ENCODE results near the gene LRRC46. TPM values are rescaled to one million over a fixed set of nuclear protein-coding genes. Genes with fewer than 3 reads are reported as not detected.

Gene LRRC46, protein sequence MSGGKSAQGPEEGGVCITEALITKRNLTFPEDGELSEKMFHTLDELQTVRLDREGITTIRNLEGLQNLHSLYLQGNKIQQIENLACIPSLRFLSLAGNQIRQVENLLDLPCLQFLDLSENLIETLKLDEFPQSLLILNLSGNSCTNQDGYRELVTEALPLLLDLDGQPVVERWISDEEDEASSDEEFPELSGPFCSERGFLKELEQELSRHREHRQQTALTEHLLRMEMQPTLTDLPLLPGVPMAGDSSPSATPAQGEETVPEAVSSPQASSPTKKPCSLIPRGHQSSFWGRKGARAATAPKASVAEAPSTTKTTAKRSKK
- total RNA-seq (0.20 TPM), polyA plus RNA-seq (under 1 TPM; 0.11 to 0.48 (median 0.21) TPM)

DNA sequence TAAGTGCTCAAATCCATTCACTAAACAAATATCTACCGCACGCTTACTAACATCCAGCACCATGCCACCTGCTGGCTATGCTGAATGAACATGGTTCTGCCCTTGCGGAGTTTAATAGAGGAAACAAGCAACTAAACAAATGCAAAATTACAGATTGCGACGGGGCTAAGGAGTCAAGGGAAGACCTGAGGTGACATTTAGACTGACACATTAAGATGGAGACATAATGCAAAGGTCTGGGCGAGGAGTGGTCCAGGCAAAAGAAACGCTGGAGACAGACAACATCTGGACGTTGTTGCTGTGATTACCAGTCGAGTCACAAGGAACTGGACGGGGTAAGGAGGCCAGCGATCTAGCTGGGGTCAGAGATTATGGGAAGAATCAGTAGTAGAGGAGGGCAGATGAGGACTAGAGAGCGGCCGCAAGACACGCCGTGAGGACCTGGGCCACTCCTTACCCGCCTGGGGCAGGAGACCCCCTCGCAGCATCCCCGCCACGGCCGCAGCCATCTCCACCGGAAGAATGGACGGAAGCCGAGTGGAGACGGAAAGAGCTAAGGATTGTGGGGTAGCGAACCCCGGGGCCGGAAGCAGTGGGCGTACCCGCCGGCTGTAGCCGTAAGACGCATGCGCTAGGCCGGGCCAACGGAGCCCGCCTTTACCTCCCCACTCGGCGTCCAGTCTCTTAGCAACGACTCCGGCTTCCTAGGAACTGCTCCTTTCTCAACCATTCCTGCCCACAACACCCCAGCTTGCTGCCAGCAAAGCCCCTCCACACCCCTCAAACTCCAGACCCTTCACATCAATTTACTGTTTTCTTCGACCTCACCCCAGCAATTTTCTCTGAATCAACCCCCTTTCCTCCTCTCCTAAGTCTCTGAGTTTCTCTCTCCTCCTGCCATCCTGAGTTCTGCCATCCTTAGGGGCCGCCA lies at the start of gene LRRC46, which contains the start of gene MRPL10:
Gene LRRC46, plus strand, starts transcription at position 668 of the 931 bp plus-strand sequence. CDS start 320 bp downstream, outside the sequence.
Gene MRPL10, minus strand, starts transcription at position 539 of the 931 bp plus-strand sequence. Its CDS starts 30 bp downstream, at position 509.
- DNase-seq (peak; percentile 85 to 94 (median 90)), ATAC-seq (ENCODE audit: low read depth in 2 of 2) (peak; percentile 88 to 91)
- peak within 1 kb of the TSS; percentile 76 for H3K27ac ChIP-seq (ENCODE audit: insufficient read depth, low read length, poor library complexity, severe bottlenecking)
- H3K9me3 ChIP-seq (ENCODE audit: control insufficient read depth in 2 of 2, low read length in 2 of 2) = no peaks in the 10 kb centered on the region
- Mint-ChIP-seq H3K4me1 (peaks cover 11 to 69% (median 37%) of the 10 kb centered on the region in 4 donors), H3K27me3 (peaks cover 12% of the 10 kb centered on the region), H3K4me3 (peak within 1 kb of the TSS; percentile 96 to 98 (median 98)), H3K36me3 (peaks cover 15% of the 10 kb centered on the region), H3K9me3 (peaks cover 0 to 1% (median 0%) of the 10 kb centered on the region in 7 donors), H3K27ac (peak within 1 kb of the TSS; percentile 88 to 98 (median 98))
- H3K36me3 ChIP-seq (ENCODE audit: control insufficient read depth, insufficient read depth, low read length) = peaks cover 14% of the 10 kb centered on the region
- no peaks in the 10 kb centered on the region for H3K27me3 ChIP-seq (ENCODE audit: control insufficient read depth, insufficient read depth, low read length)
- peaks cover 27% of the 10 kb centered on the region for H3K4me1 ChIP-seq (ENCODE audit: control insufficient read depth, insufficient read depth, low read length, poor library complexity, severe bottlenecking)
- peak within 1 kb of the TSS; percentile 99 for H3K4me3 ChIP-seq (ENCODE audit: low read depth, low read length)

DNA sequence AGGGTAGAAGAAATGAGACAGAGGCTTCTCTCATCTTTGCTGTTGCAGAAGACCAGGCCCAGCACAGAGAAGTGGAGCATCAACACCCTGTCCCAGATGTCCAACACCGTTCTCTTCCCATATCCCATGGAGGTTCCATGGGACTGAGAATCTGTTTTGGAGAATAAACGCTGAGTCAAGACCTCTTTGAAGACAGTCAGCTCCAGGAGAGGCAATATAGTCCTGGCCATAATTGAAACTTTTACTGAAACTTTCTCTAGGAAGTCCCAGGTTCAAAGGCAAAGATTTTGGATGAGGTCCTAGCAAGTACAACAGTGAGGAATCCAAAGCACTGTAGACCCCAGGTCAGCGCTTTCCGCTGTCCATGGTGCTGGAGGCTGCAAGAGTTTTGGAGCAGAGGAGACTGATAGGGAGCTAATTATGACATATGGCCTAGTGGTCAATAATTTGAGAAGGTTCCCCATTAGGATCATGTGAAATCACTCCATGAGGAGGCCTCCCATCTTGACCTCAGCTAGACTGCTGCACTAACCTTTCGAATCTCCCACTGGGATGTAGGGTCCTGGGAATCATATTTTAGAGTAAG lies 45.8 kb upstream of the LRRC46 start:
- Mint-ChIP-seq H3K4me3 (no peak overlapping the region), H3K36me3 (no peaks in the 10 kb centered on the region), H3K27me3 (peaks cover 50% of the 10 kb centered on the region), H3K9me3 (peaks cover 0 to 2% (median 0%) of the 10 kb centered on the region in 7 donors), H3K4me1 (peaks cover 0 to 9% (median 3%) of the 10 kb centered on the region in 4 donors), H3K27ac (no peak overlapping the region)
- no peak for ATAC-seq (ENCODE audit: low read depth in 2 of 2)
- H3K4me3 ChIP-seq (ENCODE audit: low read depth, low read length) = no peak overlapping the region
- H3K4me1 ChIP-seq (ENCODE audit: control insufficient read depth, insufficient read depth, low read length, poor library complexity, severe bottlenecking) = peaks cover 8% of the 10 kb centered on the region
- H3K36me3 ChIP-seq (ENCODE audit: control insufficient read depth, insufficient read depth, low read length) = no peaks in the 10 kb centered on the region
- H3K9me3 ChIP-seq (ENCODE audit: control insufficient read depth in 2 of 2, low read length in 2 of 2) = no peaks in the 10 kb centered on the region
- H3K27me3 ChIP-seq (ENCODE audit: control insufficient read depth, insufficient read depth, low read length) = peaks cover 21% of the 10 kb centered on the region
- no peak overlapping the region for H3K27ac ChIP-seq (ENCODE audit: insufficient read depth, low read length, poor library complexity, severe bottlenecking)
- peak in 1 of 3 donors; percentile 9 for DNase-seq

DNA sequence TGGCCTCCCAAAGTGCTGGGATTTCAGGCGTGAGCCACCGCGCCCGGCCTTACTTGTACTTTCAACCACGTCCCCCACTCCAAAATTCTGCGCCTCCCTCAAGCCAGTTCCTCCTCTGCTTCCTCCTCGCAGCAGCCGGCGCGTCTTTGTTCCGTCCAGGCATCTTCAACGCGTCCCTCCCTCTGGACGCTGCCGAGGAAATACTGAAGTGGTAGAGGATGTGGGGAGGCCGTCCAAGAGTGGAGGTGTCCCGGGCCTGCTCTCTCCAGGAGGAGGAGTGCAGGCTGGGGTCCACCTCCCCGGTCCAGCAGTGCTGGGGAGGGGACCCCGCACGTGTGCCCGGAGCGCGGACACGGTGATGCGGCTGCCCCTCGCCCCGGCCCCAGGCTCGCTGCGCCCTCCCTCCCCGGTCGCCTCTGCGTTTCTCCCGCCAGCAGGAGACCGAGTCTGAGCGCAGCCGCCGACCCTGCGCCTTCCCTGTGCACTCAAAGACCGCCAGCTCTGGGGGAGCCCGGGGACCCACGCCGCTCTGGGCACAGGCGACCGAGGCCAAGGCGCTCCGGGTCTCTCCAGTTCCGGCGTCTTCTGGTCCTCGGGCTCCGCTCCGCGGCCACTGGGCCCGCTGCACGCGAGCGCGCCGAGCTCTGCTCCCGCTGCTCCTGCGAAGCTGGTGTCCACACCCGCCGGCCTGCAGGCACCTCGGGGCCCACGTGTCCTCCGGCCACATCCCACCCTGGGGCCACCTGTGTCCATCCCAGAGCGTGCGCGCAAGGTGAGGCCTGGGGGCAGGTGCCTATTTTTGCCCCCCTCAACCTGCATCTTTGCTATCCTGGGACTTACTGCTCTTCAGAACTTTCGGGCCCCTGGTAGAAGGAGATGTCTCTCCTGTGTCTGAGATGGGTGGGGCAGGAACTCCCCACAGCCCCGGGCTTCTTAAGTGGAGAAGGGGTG lies 41.6 kb upstream of the LRRC46 start:
- no peaks in the 10 kb centered on the region for H3K36me3 Mint-ChIP-seq
- no peak overlapping the region for H3K4me3 ChIP-seq (ENCODE audit: low read depth, low read length)
- peak overlapping the region in 3 of 4 donors; percentile 47 to 68 (median 62) for H3K4me3 Mint-ChIP-seq
- no peaks in the 10 kb centered on the region for H3K36me3 ChIP-seq (ENCODE audit: control insufficient read depth, insufficient read depth, low read length)
- H3K4me1 ChIP-seq (ENCODE audit: control insufficient read depth, insufficient read depth, low read length, poor library complexity, severe bottlenecking) = peaks cover 8% of the 10 kb centered on the region
- ATAC-seq (ENCODE audit: low read depth in 2 of 2) (peak; percentile 73 to 74), DNase-seq (peak in 2 of 3 donors; percentile 30 to 64)
- peaks cover 81% of the 10 kb centered on the region for H3K27me3 Mint-ChIP-seq
- no peak overlapping the region for H3K27ac Mint-ChIP-seq
- peaks cover 0 to 11% (median 5%) of the 10 kb centered on the region in 4 donors for H3K4me1 Mint-ChIP-seq
- H3K27ac ChIP-seq (ENCODE audit: insufficient read depth, low read length, poor library complexity, severe bottlenecking) = no peak overlapping the region
- H3K9me3 Mint-ChIP-seq = peaks cover 0 to 3% (median 0%) of the 10 kb centered on the region in 7 donors
- no peaks in the 10 kb centered on the region for H3K9me3 ChIP-seq (ENCODE audit: control insufficient read depth in 2 of 2, low read length in 2 of 2)
- H3K27me3 ChIP-seq (ENCODE audit: control insufficient read depth, insufficient read depth, low read length) = peaks cover 36% of the 10 kb centered on the region

DNA sequence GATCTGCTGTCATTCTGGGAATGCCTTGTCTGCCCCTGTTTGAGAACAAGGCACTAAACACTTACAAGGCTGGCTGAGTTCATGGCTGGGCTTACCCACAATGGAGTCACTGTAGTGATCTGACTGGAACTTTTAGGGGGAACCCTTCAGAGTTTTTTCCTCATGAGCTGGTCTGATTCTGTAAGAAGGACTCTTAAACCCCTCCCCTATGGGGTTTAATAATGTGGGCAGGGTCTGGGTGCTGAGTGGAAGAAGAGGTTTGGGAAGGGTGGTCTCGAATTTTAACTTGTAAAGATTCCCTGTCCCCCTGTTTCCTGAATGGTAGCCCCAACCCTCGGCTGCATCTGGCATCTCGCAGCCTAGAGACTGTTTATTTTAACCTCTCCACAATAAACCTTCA lies 40.4 kb upstream of the LRRC46 start:
- no peak overlapping the region for H3K4me3 ChIP-seq (ENCODE audit: low read depth, low read length)

DNA sequence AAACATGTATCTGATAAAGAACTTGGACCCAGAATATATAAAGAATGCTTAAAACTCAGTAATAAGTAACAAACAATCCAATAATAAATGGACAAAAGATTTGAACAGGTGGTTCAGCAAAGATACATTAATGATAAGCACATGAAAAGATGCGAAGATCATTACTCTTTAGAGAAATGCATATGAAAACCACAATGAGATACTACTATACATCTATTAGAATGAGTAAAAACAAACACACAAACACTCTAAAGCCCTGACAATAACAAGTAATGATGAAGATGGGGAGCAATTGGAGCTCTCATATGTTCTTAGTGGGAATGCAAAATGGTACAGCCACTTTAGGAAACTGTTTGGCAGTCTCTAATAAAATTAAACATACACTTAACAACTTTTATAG lies 39.0 kb upstream of the LRRC46 start:
- peaks cover 8% of the 10 kb centered on the region for H3K4me1 ChIP-seq (ENCODE audit: control insufficient read depth, insufficient read depth, low read length, poor library complexity, severe bottlenecking)
- Mint-ChIP-seq H3K27me3 (peaks cover 72% of the 10 kb centered on the region), H3K4me3 (no peak overlapping the region), H3K27ac (no peak overlapping the region), H3K9me3 (peaks cover 0 to 3% (median 0%) of the 10 kb centered on the region in 7 donors), H3K36me3 (no peaks in the 10 kb centered on the region), H3K4me1 (peaks cover 0 to 11% (median 5%) of the 10 kb centered on the region in 4 donors)
- no peak for ATAC-seq (ENCODE audit: low read depth in 2 of 2)
- peaks cover 30% of the 10 kb centered on the region for H3K27me3 ChIP-seq (ENCODE audit: control insufficient read depth, insufficient read depth, low read length)
- no peak overlapping the region for H3K4me3 ChIP-seq (ENCODE audit: low read depth, low read length)
- no peak for DNase-seq
- no peaks in the 10 kb centered on the region for H3K36me3 ChIP-seq (ENCODE audit: control insufficient read depth, insufficient read depth, low read length)
- no peak overlapping the region for H3K27ac ChIP-seq (ENCODE audit: insufficient read depth, low read length, poor library complexity, severe bottlenecking)
- H3K9me3 ChIP-seq (ENCODE audit: control insufficient read depth in 2 of 2, low read length in 2 of 2) = no peaks in the 10 kb centered on the region

More for the DNA sequence above, 40.4 kb upstream of the LRRC46 start:
- H3K27ac ChIP-seq (ENCODE audit: insufficient read depth, low read length, poor library complexity, severe bottlenecking) = no peak overlapping the region
- H3K27me3 Mint-ChIP-seq = peaks cover 78% of the 10 kb centered on the region
- no peaks in the 10 kb centered on the region for H3K36me3 Mint-ChIP-seq
- no peaks in the 10 kb centered on the region for H3K36me3 ChIP-seq (ENCODE audit: control insufficient read depth, insufficient read depth, low read length)
- peak overlapping the region in 1 of 4 donors; percentile 47 for H3K4me3 Mint-ChIP-seq
- peaks cover 8% of the 10 kb centered on the region for H3K4me1 ChIP-seq (ENCODE audit: control insufficient read depth, insufficient read depth, low read length, poor library complexity, severe bottlenecking)
- H3K4me1 Mint-ChIP-seq = peaks cover 0 to 11% (median 5%) of the 10 kb centered on the region in 4 donors
- ATAC-seq (ENCODE audit: low read depth in 2 of 2) (no peak), DNase-seq (no peak)
- peaks cover 30% of the 10 kb centered on the region for H3K27me3 ChIP-seq (ENCODE audit: control insufficient read depth, insufficient read depth, low read length)
- H3K9me3 Mint-ChIP-seq = peaks cover 0 to 3% (median 0%) of the 10 kb centered on the region in 7 donors
- no peak overlapping the region for H3K27ac Mint-ChIP-seq
- no peaks in the 10 kb centered on the region for H3K9me3 ChIP-seq (ENCODE audit: control insufficient read depth in 2 of 2, low read length in 2 of 2)

DNA sequence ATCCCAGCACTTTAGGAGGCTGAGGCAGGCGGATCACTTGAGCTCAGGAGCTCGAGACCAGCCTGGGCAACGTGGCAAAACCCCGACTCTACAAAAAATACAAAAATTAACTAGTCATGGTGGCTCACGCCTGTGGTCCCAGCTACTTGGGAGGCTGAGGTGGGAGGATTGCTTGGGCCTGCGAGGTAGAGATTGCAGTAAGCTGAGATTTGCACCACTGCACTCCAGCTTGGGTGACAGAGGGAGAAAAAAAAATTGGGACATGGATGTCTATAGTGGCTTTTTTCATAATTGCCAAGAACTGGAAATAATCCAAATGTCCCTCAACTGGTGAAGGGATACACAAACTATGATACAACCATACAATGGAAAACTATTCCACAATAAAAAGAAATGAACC lies 38.5 kb upstream of the LRRC46 start:
- Mint-ChIP-seq H3K27ac (no peak overlapping the region), H3K4me3 (no peak overlapping the region), H3K27me3 (peaks cover 74% of the 10 kb centered on the region), H3K9me3 (peaks cover 0 to 3% (median 0%) of the 10 kb centered on the region in 7 donors), H3K36me3 (no peaks in the 10 kb centered on the region), H3K4me1 (peaks cover 0 to 11% (median 5%) of the 10 kb centered on the region in 4 donors)
- Histone ChIP-seq H3K4me1 (ENCODE audit: control insufficient read depth, insufficient read depth, low read length, poor library complexity, severe bottlenecking) (peaks cover 8% of the 10 kb centered on the region), H3K36me3 (ENCODE audit: control insufficient read depth, insufficient read depth, low read length) (no peaks in the 10 kb centered on the region), H3K27ac (ENCODE audit: insufficient read depth, low read length, poor library complexity, severe bottlenecking) (no peak overlapping the region), H3K9me3 (ENCODE audit: control insufficient read depth in 2 of 2, low read length in 2 of 2) (no peaks in the 10 kb centered on the region), H3K27me3 (ENCODE audit: control insufficient read depth, insufficient read depth, low read length) (peaks cover 30% of the 10 kb centered on the region), H3K4me3 (ENCODE audit: low read depth, low read length) (no peak overlapping the region)
- ATAC-seq (ENCODE audit: low read depth in 2 of 2) = no peak
- DNase-seq = no peak
